ENCODE measurements around the gene MIA2.
"Not testable (repeated sequence)": the region's sequence is repeated elsewhere in the genome, so short reads cannot be mapped to it uniquely, and the experiment has no call there.

Gene MIA2

DNA sequence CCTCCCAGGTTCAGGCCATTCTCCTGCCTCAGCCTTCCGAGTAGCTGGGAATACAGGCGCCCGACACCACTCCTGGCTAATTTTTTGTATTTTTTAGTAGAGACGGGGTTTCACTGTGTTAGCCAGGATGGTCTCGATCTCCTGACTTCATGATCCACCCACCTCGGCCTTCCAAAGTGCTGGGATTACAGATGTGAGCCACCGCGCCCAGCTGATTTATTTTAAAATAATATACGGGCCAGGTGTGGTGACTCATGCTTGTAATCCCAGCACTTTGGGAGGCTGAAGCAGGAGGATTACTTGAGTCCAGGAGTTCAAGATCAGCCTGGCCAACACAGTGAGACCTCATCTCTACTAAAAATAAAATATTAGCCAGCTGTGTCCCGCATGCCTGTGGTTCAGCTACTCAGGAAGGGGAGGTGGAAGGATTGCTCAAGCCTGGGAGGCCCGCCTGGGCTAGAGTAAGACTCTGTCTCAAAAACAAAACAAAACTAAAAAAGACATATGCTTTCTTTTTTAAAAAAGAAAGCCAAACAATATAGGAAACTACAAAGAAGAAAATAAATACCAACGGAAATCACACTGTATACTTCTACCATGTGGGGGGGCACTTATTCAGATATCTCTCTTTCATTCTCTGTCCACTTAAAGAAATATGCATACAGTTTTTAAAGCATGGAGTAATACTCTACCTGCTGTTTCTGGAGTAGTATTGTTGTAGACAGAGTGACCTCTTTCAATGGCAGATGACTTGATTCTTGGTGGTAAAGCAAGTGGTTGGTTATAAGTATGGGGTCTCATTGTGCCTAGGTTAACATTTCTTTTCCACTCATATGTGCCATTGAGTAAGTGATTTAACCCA, 930 bp upstream of the MIA2 start:
- DNase-seq = no peak

DNA sequence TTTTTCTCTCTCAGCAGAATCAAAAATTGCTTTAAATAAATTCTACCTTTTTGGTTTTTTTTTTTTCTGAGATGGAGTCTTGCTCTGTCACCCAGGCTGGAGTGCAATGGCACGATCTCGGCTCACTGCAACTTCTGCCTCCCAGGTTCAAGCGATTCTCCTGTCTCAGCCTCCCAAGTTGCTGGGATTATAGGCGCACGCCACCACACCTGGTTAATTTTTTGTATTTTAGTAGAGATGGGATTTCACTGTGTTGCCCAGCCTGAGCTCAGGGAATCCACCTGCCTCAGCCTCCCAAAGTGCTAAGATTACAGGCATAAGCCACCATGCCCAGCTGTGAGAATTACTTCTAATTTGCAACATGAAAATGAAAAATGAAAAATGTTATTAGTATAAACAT, 1.3 kb downstream of the MIA2 start:
- DNase-seq = not testable (repeated sequence)

DNA sequence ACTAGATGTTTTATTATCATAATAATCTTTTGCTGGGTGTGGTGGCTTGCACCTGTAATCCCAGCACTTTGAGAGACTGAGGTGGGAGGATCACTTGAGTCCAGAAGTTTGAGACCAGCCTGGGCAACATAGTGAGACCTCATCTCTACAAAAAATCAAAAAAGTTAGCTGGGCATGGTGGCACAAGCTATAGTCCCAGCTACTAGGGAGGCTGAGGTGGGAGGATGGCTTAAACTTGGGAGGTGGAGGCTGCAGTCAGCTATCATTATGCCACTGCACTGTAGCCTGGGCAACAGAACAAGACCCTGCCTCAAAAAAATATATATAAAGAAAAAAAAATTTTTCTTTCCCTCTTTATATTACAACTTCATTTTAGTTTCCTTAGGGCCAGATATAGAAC, 1.8 kb downstream of the MIA2 start:
- not testable (repeated sequence) for DNase-seq

DNA sequence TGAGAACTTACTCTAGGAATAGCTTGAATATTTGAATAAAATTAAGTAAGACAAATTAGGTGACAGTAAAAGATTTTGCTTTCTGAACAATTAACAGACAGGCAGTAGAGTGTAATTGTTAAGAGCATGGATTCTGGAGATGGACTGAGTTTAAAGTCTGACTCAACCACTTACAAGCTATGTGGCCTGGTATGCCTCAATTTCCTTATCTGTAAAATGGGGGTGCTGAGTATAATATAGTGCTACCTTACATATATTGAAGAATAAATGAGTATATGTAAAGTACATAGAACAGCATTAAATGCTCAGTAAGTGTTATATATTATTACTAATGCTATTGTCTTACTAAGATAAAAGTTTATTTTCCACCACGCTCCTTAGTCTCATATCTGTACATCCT, 7.1 kb downstream of the MIA2 start:
- DNase-seq = no peak

DNA sequence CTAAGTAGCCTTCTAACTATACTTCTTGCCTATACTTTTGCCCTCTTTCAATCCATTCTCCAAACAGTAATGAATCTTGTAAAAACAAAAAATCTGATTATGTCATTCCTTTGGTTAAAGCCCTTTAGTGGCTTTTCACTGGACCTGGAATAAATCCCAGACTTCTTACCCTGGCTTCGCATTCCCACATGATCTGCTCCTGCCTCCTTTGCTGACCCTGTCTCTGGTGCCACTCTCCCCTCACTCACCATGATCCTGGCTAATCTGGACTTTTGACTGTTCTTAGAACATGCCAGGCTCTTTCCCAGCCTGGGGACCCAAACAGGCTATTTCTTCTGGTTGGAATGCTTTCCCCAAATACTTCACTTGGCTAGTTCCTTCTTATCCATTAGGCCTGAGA, 7.9 kb downstream of the MIA2 start:
- DNase-seq = no peak

DNA sequence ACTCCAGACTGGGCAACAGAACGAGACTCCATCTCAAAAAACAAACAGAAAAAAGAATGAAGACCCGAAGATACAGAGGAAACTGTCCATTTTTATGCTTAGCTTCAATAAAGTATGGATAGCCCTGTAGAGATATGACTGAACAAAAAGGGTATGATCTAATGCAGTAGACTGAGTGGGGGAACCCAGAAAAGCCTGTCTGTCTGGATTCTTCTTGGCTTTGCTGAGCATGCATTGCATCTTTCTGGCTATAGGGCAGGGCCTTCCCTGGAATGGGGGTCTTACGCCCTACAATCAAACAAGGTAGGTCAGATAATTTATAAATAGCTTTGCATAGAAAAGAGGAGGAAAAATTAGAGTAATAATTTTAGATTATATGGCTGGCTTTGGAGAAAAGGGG, 10.1 kb downstream of the MIA2 start:
- DNase-seq = no peak

DNA sequence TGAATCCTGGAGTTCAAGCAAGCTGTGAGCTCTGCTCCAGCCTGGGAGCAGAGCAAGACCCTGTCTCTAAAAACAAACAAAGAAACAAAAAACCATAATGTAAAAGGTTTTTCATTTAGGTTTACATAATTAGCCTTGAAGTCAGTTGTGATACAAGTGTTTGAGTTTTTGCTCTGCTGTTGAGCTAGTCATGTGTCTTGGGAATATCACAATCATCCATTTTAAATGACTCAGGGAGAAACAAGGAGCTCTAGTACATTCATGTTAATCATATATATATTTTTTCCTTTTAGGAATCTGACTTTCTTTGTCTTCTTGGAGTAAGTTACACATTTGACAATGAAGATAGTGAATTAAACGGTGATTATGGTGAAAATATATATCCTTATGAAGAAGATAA, 12.9 kb downstream of the MIA2 start:
- no peak for DNase-seq

DNA sequence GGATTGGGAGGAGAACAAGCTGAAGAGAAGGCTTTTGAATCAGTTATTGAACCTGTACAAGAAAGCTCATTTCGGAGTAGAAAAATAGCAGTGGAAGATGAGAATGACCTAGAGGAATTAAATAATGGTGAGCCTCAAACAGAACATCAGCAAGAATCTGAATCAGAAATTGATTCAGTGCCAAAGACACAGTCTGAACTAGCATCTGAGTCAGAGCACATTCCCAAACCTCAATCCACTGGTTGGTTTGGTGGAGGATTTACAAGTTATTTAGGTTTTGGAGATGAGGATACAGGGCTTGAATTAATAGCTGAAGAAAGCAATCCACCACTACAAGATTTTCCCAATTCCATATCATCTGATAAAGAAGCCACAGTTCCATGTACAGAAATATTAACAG, 13.5 kb downstream of the MIA2 start:
- no peak for DNase-seq

DNA sequence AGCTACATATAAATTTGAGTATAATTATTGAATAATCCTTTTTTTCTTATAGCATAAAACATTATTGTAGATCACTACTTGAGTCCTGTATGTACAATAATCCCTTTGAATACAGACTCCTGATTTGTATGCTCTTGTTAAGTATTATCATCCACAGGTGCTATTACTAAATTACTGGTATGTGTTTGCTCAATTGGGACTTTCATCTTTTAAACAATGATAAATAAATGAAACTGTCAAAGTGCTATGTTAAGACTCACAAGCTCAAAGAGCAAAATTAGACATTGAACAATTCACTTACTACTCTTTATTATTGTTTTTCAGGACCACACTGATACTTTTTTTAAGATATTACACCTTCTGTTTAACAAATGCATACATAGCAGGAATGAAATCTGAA, 17.8 kb downstream of the MIA2 start:
- DNase-seq = no peak

DNA sequence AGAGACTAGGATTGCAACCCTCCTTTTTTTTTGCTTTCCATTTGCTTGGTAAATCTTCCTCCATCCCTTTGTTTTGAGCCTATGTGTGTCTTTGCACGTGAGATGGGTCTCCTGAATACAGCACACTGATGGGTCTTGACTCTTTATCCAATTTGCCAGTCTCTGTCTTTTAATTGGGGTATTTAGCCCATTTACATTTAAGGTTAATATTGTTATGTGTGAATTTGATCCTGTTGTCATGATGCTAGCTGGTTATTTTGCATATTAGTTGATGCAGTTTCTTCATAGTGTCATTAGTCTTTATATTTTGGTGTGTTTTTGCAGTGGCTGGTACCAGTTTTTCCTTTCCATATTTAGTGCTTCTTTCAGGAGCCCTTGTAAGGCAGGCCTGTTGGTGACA, 23.7 kb downstream of the MIA2 start:
- DNase-seq = not testable (repeated sequence)

DNA sequence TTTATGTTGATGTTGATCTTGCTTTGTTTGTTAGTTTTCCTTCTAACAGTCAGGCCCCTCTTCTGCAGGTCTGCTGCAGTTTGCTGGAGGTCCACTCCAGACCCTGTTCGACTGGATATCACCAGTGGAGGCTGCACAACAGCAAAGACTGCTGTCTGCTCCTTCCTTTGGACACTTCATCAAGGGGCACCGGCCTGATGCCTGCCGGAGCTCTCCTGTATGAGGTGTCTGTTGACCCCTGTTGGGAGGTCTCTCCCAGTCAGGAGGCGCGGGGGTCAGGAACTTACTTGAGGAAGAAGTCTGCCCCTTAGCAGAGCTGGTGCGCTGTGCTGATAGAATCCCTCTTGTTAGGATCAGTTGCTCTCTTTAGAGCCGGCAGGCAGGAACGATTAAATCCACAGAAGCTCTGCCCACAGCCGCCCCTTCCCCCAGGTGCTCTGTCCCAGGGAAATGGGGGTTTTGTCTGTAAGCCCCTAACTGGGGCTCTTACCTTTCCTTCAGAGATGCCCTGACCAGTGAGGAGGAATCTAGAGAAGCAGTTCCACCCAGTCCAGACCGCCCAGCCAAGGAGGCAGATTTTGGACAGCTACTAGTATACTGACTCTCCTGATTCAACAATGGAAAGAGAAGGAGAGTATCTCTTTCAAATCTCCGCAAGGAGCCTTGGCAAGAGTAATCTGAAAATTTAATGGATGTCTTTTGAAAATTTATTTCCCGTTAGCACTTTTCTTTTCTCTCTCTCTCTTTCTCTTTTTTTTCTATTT, 25.2 kb downstream of the MIA2 start:
- no peak for DNase-seq

DNA sequence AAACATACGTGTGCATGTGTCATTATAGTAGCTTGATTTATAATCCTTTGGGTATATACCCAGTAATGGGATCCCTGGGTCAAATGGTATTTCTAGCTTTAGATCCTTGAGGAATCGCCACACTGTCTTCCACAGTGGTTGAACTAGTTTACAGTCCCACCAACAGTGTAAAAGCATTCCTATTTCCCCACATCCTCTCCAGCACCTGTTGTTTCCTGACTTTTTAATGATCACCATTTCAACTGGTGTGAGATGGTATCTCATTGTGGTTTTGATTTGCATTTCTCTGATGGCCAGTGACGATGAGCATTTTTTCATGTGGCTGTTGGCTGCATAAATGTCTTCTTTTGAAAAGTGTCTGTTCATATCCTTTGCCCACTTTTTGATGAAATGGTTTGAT, 26.4 kb downstream of the MIA2 start:
- DNase-seq = not testable (repeated sequence)

DNA sequence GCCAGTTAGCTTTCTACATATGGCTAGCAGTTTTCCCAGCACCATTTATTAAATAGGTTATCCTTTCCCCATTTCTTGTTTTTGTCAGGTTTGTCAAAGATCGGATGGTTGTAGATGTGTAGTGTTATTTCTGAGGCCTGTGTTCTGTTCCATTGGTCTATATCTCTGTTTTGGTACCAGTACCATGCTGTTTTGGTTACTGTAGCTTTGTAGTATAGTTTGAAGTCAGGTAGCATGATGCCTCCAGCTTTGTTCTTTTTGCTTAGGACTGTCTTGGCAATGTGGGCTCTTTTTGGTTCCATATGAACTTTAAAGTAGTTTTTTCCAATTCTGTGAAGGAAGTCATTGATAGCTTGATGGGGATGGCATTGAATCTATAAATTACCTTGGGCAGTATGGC, 28.5 kb downstream of the MIA2 start:
- not testable (repeated sequence) for DNase-seq

DNA sequence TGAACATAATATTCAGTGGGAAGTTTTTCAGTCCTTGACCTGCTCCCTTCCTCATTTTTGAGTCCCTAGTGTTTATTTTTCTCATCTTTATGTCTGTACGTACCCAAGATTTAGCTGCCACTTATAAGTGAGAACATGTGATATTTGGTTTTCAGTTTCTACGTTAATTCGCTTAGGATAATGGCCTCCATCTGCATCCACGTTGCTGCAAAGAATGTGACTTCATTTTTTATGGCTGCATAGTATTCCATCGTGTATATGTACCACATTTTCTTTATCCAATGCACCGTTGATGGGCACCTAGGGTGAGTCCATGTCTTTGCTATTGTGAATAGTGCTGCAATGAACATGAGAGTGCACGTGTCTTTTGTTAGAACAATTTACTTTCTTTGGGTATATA, 30.3 kb downstream of the MIA2 start:
- DNase-seq = no peak

DNA sequence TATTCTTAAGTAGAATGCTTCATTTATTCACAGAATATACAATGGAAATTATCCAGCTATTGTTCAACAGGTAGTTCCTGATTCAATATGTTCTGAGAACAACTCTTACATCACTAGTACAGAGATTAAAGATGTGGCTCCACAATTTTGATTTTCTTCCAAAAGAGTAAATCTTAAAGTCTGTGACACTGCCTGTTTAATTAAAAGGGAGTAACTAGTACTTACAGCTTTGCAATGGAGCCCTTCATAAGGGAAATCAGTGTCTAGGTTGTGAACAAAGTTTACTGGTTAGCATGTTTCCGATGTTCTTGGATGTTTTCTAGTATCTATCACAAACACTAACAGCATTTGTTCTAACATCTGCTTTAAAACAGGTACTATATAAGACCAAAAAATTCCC, 30.8 kb downstream of the MIA2 start:
- no peak for DNase-seq

DNA sequence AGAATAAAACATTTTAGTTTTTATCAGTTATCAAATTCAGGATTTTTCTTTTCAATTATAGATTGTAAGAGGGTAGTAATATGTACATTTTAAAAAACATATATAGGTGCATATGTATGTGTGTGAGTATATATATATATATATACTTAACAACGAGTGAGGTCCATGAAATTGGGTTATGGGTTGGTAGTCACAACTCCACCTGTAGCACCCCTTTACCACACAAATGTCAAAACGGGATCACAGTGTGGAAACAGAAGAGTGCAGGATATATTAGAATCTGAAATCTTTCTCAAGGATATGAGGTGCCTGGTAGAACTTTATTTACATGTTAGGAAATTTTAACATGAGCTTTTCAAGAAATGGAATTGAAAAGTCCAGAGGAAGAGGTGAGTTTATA, 31.3 kb downstream of the MIA2 start:
- DNase-seq = peak; percentile 26

DNA sequence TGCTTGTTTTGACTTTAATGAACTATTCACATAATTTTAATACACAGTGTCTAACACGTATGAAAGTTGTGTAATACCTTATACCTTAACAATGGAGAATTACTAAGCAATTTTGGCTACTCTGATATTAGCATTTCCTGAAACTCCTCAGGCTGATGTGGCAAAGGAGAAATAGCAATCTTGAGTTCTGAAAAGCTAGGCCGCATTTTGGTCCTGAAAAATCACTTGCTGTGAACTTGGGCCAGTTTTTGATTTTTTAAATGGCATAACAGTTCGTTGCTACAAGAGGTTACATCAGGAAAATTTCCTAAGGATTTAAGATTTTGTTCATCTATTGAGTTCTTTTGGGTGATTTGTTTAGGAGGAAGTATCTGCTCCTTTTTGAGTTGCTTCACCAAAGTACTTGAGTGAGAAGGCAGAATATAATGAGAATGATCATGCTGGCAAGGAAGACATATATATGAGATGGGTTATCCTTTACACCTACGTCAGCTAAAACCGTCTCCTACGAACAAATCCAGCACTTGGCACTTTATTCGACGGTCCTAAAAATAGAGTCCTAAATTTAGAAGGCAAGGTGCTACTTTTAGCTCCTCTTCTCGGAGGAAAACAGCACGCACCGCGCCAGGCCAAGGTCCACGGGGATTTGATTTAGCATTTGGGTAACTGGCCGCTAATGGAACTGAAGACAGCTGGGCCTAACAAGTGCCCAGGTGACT, 32.2 kb downstream of the MIA2 start:
- DNase-seq = no peak

DNA sequence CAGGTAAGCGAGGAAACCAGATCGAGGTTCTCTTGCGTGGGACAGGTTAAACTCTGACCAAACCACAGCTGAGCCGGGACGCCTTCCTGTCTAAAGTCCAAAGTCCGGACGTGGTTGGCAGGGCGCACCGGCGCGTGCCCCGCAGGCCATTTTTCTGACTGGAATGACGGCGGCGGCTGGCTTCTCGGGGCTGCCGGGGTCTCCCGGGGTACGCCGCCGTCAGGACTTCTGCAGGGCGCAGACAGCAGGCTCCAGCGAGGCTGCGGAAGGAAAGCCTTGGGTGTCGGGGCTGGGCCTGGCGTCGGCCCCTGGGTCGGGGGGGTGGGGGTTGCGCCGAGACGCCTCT, 32.8 kb downstream of the MIA2 start:
- peak; percentile 31 for DNase-seq

DNA sequence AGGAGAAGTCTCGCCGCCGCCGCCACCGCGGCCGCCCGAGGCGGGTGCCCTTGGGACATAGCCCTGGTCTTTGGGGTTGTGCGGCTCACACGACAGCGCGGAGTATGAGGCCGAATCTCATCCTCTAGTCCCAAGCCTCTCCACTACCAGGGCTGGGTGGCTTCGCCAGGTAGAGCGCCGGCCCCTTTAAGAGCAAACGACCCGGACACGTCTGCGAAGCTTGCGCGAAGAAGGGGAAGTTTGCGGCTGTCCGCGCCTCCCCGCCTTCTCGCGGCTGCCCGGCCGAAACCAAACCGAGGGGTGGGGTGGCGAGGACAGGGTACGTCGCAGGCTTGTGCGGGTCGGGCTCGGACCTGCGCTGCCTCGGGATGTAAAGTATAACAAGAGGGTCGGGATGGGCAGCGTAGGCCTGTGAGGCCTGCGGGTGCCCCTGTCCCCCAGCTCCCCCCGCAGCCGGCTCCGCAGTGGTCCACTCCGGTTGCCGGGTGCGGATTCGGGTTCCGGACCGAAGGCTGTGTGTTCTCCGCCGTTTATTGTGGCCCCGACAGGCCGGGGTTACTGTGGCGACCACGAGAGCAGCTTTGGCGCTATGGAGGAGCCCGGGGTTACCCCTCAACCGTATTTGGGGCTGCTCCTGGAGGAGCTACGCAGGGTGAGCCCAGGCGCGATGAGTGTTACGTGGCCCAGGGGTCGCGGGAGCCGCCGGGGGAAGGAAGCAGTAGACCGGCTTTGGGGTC, 33.3 kb downstream of the MIA2 start:
- peak; percentile 54 for DNase-seq

DNA sequence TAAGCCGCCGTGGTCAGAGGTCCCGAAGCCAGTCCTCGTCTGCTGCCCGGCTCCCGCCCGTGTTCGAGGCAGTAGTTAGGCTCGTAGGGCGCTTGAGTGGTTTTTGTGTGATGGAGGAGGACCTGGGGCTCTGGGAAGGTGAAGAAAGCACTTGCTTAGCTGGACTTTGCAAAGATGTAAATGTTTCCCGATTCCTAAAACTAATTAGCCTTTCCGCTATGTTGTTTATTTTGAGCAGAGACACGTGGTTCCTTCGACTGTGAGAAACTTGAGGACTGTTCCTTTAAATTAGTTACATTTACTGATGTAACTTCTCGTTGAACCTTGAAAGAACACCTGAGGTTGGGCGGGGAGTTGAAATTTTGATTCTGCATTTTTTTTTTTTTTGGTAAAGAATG, 33.9 kb downstream of the MIA2 start:
- peak; percentile 56 for DNase-seq

DNA sequence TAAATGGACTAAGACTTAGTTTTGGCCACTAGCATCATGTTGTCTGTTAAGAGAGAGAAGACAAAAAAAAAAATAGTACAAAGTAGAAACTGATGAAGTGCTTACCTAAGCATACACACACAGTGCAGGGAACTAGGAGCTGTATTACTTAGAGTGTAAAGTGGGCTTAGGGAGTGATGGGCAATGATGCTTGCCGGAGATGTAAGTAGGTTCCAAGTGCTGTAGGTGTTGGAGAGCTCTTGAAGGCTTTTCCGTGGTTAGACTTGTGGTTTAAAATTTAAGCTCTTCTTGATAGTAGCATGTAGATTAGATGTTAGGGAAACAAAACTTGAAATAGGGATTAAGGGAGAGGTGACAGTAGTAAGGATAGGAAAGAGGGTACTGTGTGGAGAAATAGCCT, 34.7 kb downstream of the MIA2 start:
- no peak for DNase-seq

DNA sequence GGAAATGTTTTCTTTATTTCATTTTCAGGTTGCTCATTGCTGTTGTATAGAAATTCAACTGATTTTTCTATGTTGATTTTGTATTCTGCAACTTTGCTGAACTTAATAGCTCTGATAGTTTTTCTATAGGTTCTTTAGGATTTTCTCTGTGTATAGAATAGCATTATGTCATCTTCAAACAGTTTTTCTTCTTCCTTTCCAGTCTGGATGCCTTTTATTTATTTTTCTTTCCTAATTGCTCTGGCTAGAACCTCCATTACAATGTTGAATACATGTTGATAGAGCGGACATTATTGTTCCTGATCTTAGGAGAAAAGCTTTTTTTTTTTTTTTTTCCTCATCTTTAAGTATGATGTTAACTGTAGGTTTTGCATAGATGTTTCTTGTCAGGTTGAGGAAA, 39.2 kb downstream of the MIA2 start:
- DNase-seq = no peak

DNA sequence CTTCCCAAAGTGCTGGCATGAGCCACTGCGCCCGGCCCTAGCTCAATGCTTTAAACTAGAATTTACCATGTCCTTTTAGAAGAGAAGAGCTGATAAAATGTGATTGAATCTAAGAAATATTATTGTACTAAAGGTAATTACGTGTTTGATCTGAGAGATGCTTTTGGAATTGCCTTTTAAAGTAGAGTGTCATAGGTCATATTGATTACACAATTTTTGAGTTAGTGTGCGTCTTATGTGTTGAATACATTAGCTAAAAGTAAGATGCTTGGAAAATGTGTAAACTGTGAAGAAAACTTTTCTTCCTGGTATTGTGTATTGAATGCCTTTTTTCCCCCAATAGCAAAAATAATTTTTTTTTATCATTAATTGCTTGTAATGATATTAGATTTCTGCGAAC, 41.7 kb downstream of the MIA2 start:
- no peak for DNase-seq
